DND-41 (cell line): ENCODE results near the gene CD14.
"Not testable (repeated sequence)": the region's sequence is repeated elsewhere in the genome, so short reads cannot be mapped to it uniquely, and the experiment has no call there.

ENCODE experiments used
- ATAC-seq: fragments of 200-7000 bp; cut with Tn5 transposase; 3 replicates; pipeline ENCODE4 v1.9.1; 2021; ENCODE audit warnings: low read depth; ENCODE audit not compliant: insufficient read depth
- DNase-seq: peaks from one replicate; pipeline ENCODE4 v3.0.0-alpha.2; 2020
- H2AFZ ChIP-seq: 2 replicates; pipeline ENCODE4 v1.6.0; 2012; ENCODE audit warnings: low read depth, low read length
- H3K27ac ChIP-seq: 2 replicates; pipeline ENCODE4 v1.5.1; 2012; ENCODE audit warnings: low read length, inconsistent platforms
- H3K27me3 ChIP-seq: fragments of 200-600 bp; sonication (generic); 2 replicates; pipeline ENCODE4 v1.6.0; 2012; ENCODE audit warnings: low read length, mild to moderate bottlenecking, inconsistent platforms; ENCODE audit not compliant: insufficient read depth, poor library complexity
- H3K36me3 ChIP-seq: 2 replicates; pipeline ENCODE4 v1.5.1; 2012; ENCODE audit warnings: low read length, inconsistent platforms; ENCODE audit not compliant: insufficient read depth
- H3K4me1 ChIP-seq: 2 replicates; pipeline ENCODE4 v1.5.1; 2012; ENCODE audit warnings: mild to moderate bottlenecking, low read length; ENCODE audit not compliant: insufficient read depth
- H3K4me2 ChIP-seq: 2 replicates; pipeline ENCODE4 v1.6.0; 2012; ENCODE audit warnings: mild to moderate bottlenecking, moderate library complexity, low read length, inconsistent platforms; ENCODE audit not compliant: insufficient read depth
- H3K4me3 ChIP-seq, 2 experiments: fragments of 200-600 bp in 1 of 2; shearing (Covaris generic) in 1 of 2; 2 replicates each; pipeline ENCODE4 v1.5.1; 2012 to 2016; ENCODE audit warnings: inconsistent platforms in 2 of 2, low read length in 2 of 2, mild to moderate bottlenecking in 2 of 2, low read depth in 1 of 2, moderate library complexity in 1 of 2
- H3K79me2 ChIP-seq: 2 replicates; pipeline ENCODE4 v1.6.0; 2012; ENCODE audit warnings: low read length, inconsistent platforms; ENCODE audit not compliant: insufficient read depth
- H3K9ac ChIP-seq: 2 replicates; pipeline ENCODE4 v1.6.0; 2012; ENCODE audit warnings: low read depth, mild to moderate bottlenecking, inconsistent platforms, low read length, moderate library complexity
- H3K9me3 ChIP-seq: 2 replicates; pipeline ENCODE4 v1.5.1; 2012; ENCODE audit warnings: low read length, moderate library complexity, mild to moderate bottlenecking, inconsistent platforms; ENCODE audit not compliant: insufficient read depth, severe bottlenecking
- H4K20me1 ChIP-seq: 2 replicates; pipeline ENCODE4 v1.6.0; 2012; ENCODE audit warnings: low read length; ENCODE audit not compliant: insufficient read depth
- CTCF ChIP-seq: IDR thresholded peaks from 2 replicates; pipeline ENCODE4 v1.5.1; 2012; ENCODE audit warnings: borderline replicate concordance, low read length, moderate library complexity, mild to moderate bottlenecking; ENCODE audit not compliant: poor library complexity, severe bottlenecking; ENCODE audit errors: extremely low read depth
- EZH2 ChIP-seq: IDR thresholded peaks from 3 replicates; pipeline ENCODE4 v1.6.1; 2012; ENCODE audit warnings: borderline replicate concordance, low read depth, mild to moderate bottlenecking, moderate library complexity, low read length, inconsistent platforms; ENCODE audit not compliant: severe bottlenecking

CD14 gene

GRCh38 chr5:140630292-140631035 lies 2.5 kb downstream of the CD14 start:
- H3K9ac ChIP-seq = no peak overlapping the region
- DNase-seq = no peak

GRCh38 chr5:140628711-140629110 lies 4.3 kb downstream of the CD14 start:
- H3K36me3 ChIP-seq = no peaks in the 10 kb centered on the region
- H3K79me2 ChIP-seq = no peaks in the 10 kb centered on the region
- H3K9me3 ChIP-seq = peaks cover 18% of the 10 kb centered on the region
- ATAC-seq (no peak), DNase-seq (no peak)
- H2AFZ ChIP-seq = no peak overlapping the region
- no peaks in the 10 kb centered on the region for H3K27me3 ChIP-seq
- no peak overlapping the region for H3K27ac ChIP-seq
- no peaks in the 10 kb centered on the region for H3K4me1 ChIP-seq
- H3K4me2 ChIP-seq = no peak overlapping the region
- no peak for TF ChIP-seq EZH2
- no peak for TF ChIP-seq CTCF
- no peaks in the 10 kb centered on the region for H4K20me1 ChIP-seq
- H3K4me3 ChIP-seq = no peak overlapping the region
- H3K9ac ChIP-seq = no peak overlapping the region

More at GRCh38 chr5:140630292-140631035, 2.5 kb downstream of the CD14 start:
- no peaks in the 10 kb centered on the region for H3K27me3 ChIP-seq
- no peak overlapping the region for H3K4me2 ChIP-seq
- no peak overlapping the region for H3K27ac ChIP-seq
- peaks cover 18% of the 10 kb centered on the region for H3K9me3 ChIP-seq
- H3K79me2 ChIP-seq = no peaks in the 10 kb centered on the region
- no peaks in the 10 kb centered on the region for H4K20me1 ChIP-seq
- H3K4me3 ChIP-seq = no peak overlapping the region
- TF ChIP-seq CTCF = no peak
- TF ChIP-seq EZH2 = no peak
- ATAC-seq = no peak
- H3K36me3 ChIP-seq = no peaks in the 10 kb centered on the region
- H2AFZ ChIP-seq = no peak overlapping the region
- no peaks in the 10 kb centered on the region for H3K4me1 ChIP-seq

- H4K20me1 ChIP-seq = no peaks in the 10 kb centered on the region
- H3K4me1 ChIP-seq = no peaks in the 10 kb centered on the region
- H3K36me3 ChIP-seq = no peaks in the 10 kb centered on the region
- DNase-seq (no peak), ATAC-seq (no peak)
- H3K27me3 ChIP-seq = no peaks in the 10 kb centered on the region
- no peak overlapping the region for H3K4me2 ChIP-seq
- no peak overlapping the region for H3K4me3 ChIP-seq
- H3K27ac ChIP-seq = no peak overlapping the region
- H3K79me2 ChIP-seq = no peaks in the 10 kb centered on the region
- no peak overlapping the region for H3K9ac ChIP-seq
- H3K9me3 ChIP-seq = peaks cover 18% of the 10 kb centered on the region
- no peak overlapping the region for H2AFZ ChIP-seq
- no peak for TF ChIP-seq EZH2
- no peak for TF ChIP-seq CTCF
These were observed 5.0 kb downstream of the CD14 start for GRCh38 chr5:140627972-140628371.

- not testable (repeated sequence) for H3K27ac ChIP-seq, H3K36me3 ChIP-seq, H3K27me3 ChIP-seq, H3K79me2 ChIP-seq, H4K20me1 ChIP-seq, H2AFZ ChIP-seq, H3K9ac ChIP-seq, H3K4me2 ChIP-seq, H3K4me3 ChIP-seq, H3K4me1 ChIP-seq, ATAC-seq, DNase-seq
- peaks cover 18% of the 10 kb centered on the region for H3K9me3 ChIP-seq
These were observed 8.1 kb downstream of the CD14 start for GRCh38 chr5:140624886-140625285.

- not testable (repeated sequence) for ATAC-seq, H4K20me1 ChIP-seq, H3K4me3 ChIP-seq, H3K79me2 ChIP-seq, H3K4me1 ChIP-seq, H3K27me3 ChIP-seq, H3K36me3 ChIP-seq, DNase-seq, H2AFZ ChIP-seq, H3K9me3 ChIP-seq, H3K27ac ChIP-seq, H3K4me2 ChIP-seq, H3K9ac ChIP-seq
These were observed 9.9 kb downstream of the CD14 start for GRCh38 chr5:140623061-140623460.
